Measurements from ENCODE around the gene NFS1.

- no peak for TF ChIP-seq POLR2A (IDR thresholded peaks at IDR 0.05)
- TF ChIP-seq CTCF (IDR thresholded peaks at IDR 0.05): no peak
Measured at GRCh38 chr20:35731862-35732643, 32.9 kb upstream of the NFS1 start.

All from uterus (tissue), 2 donors.